Posterior cingulate gyrus (tissue), 11 donors: ENCODE results near the gene C17orf58.
"Not testable (repeated sequence)": the region's sequence is repeated elsewhere in the genome, so short reads cannot be mapped to it uniquely, and the experiment has no call there.

ENCODE experiments used
- DNase-seq, 10 donors: peaks; one replicate each; pipeline versions ENCODE4 v3.0.0 to v3.0.0-alpha.2; 2020 to 2021; ENCODE audit warnings: mixed read lengths in 3 of 10
- intact Hi-C: fragments of 100-400 bp; cut with DNase I; formaldehyde crosslinking; loops from one replicate; pipeline ENCODE4 v1.15.1; 2023

Gene C17orf58

GRCh38 chr17:68011199-68011665 lies 15.0 kb upstream of the C17orf58 start:
- DNase-seq, result peak in 6 of 10 donors; percentile 35 to 91 (median 67)

GRCh38 chr17:68006797-68007196 lies 10.5 kb upstream of the C17orf58 start:
- intact Hi-C loops, result no loop called here
- peak in 1 of 10 donors; percentile 30 for DNase-seq

More at GRCh38 chr17:68011199-68011665, 15.0 kb upstream of the C17orf58 start:
- intact Hi-C loops, result no loop called here

- DNase-seq, result no peak
- intact Hi-C loops, result no loop called here
Observed at GRCh38 chr17:68004201-68004600, 7.9 kb upstream of the C17orf58 start.

- intact Hi-C loops, result loop anchor here (5.0 kb wide), 1 partner anchor 33 kb away; no protein-coding TSS in a partner anchor
- DNase-seq, result no peak
Observed at GRCh38 chr17:67999291-67999911, 3.1 kb upstream of the C17orf58 start.

GRCh38 chr17:67998466-67998865 lies 2.2 kb upstream of the C17orf58 start:
- DNase-seq, result no peak
- intact Hi-C loops, result loop anchor here (5.0 kb wide), 1 partner anchor 34 kb away; no protein-coding TSS in a partner anchor

GRCh38 chr17:67995570-67996263 lies 552 bp downstream of the C17orf58 start:
- intact Hi-C loops, result loop anchor here (5.0 kb wide), 1 partner anchor 37 kb away; no protein-coding TSS in a partner anchor
- peak in 5 of 10 donors; percentile 23 to 85 (median 38) for DNase-seq

GRCh38 chr17:67994817-67995569 lies 1.3 kb downstream of the C17orf58 start:
- DNase-seq, result peak in 3 of 10 donors; percentile 46 to 48 (median 47)
- intact Hi-C loops, result loop anchor here (5.0 kb wide), 2 partner anchors 37 to 278 kb away; partner anchors contain the start of gene NOL11

- intact Hi-C loops, result loop anchor here (1.0 to 5.0 kb wide), 2 partner anchors 26 to 277 kb away; partner anchors contain the start of gene NOL11
- peak in 2 of 10 donors; percentile 66 to 72 for DNase-seq
Observed at GRCh38 chr17:67993998-67994361, 2.3 kb downstream of the C17orf58 start.

GRCh38 chr17:67993153-67993997 lies 2.9 kb downstream of the C17orf58 start:
- intact Hi-C loops, result loop anchor here (1.0 to 5.0 kb wide), 2 partner anchors 27 to 276 kb away; partner anchors contain the start of gene NOL11
- DNase-seq, result peak; percentile 59 to 98 (median 73)

- intact Hi-C loops, result loop anchor here (1.0 to 5.0 kb wide), 2 partner anchors 28 to 275 kb away; partner anchors contain the start of gene NOL11
- peak in 1 of 10 donors; percentile 29 for DNase-seq
Observed at GRCh38 chr17:67992548-67993152, 3.6 kb downstream of the C17orf58 start.

GRCh38 chr17:67990909-67991308 lies 5.4 kb downstream of the C17orf58 start:
- DNase-seq, result no peak
- intact Hi-C loops, result loop anchor here (5.0 kb wide), 1 partner anchor 274 kb away; the partner anchor contains the start of gene NOL11

GRCh38 chr17:67983383-67983688 lies 12.9 kb downstream of the C17orf58 start:
- intact Hi-C loops, result no loop called here
- no peak for DNase-seq

GRCh38 chr17:67982686-67983382 lies 13.4 kb downstream of the C17orf58 start:
- no peak for DNase-seq
- intact Hi-C loops, result no loop called here

- intact Hi-C loops, result no loop called here
- DNase-seq, result no peak
Observed at GRCh38 chr17:67982034-67982640, 14.1 kb downstream of the C17orf58 start.

- intact Hi-C loops, result not testable (repeated sequence)
- peak in 1 of 10 donors; percentile 9 for DNase-seq
Observed at GRCh38 chr17:67980883-67981282, 15.4 kb downstream of the C17orf58 start.

- peak in 2 of 10 donors; percentile 55 to 84 for DNase-seq
- intact Hi-C loops, result no loop called here
Observed at GRCh38 chr17:67980456-67980855, 15.8 kb downstream of the C17orf58 start.

GRCh38 chr17:67976306-67976705 lies 20.0 kb downstream of the C17orf58 start:
- intact Hi-C loops, result not testable (repeated sequence)

GRCh38 chr17:67974598-67975066 lies 21.6 kb downstream of the C17orf58 start:
- intact Hi-C loops, result no loop called here
- peak in 1 of 10 donors; percentile 9 for DNase-seq

More at GRCh38 chr17:67976306-67976705, 20.0 kb downstream of the C17orf58 start:
- peak in 1 of 10 donors; percentile 32 for DNase-seq
